GM12874 (cell line): Measurements from ENCODE around the gene SLC35G2.

ENCODE experiments used
- TF ChIP-seq, protein P1 (sequence below): IDR thresholded peaks from 2 replicates; pipeline ENCODE4 v1.5.1; 2011; ENCODE audit warnings: low read depth, mild to moderate bottlenecking, control low read depth, low read length, moderate library complexity; ENCODE audit not compliant: insufficient read depth

SLC35G2 gene

DNA sequence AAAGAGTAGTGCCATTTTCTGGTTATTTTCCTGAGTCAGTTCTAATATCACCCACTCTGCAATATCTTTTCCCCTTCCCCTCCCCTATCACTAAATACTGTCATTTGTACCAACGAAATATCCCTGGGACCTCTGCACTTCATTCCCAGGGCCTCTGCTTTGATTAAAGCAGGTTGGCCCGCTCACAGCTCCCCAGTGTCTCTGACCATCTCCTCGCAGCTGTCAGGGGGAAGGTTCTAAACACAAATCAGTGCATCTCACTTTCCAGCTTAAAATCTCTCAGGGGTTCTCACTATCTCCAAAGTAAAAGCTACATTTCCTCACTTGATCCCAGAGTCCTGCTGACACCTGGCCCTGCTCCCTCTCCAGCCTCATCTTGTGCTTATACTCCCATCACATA, 28.1 kb upstream of the SLC35G2 start:
- TF ChIP-seq, protein P1, sequence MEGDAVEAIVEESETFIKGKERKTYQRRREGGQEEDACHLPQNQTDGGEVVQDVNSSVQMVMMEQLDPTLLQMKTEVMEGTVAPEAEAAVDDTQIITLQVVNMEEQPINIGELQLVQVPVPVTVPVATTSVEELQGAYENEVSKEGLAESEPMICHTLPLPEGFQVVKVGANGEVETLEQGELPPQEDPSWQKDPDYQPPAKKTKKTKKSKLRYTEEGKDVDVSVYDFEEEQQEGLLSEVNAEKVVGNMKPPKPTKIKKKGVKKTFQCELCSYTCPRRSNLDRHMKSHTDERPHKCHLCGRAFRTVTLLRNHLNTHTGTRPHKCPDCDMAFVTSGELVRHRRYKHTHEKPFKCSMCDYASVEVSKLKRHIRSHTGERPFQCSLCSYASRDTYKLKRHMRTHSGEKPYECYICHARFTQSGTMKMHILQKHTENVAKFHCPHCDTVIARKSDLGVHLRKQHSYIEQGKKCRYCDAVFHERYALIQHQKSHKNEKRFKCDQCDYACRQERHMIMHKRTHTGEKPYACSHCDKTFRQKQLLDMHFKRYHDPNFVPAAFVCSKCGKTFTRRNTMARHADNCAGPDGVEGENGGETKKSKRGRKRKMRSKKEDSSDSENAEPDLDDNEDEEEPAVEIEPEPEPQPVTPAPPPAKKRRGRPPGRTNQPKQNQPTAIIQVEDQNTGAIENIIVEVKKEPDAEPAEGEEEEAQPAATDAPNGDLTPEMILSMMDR = no peak

DNA sequence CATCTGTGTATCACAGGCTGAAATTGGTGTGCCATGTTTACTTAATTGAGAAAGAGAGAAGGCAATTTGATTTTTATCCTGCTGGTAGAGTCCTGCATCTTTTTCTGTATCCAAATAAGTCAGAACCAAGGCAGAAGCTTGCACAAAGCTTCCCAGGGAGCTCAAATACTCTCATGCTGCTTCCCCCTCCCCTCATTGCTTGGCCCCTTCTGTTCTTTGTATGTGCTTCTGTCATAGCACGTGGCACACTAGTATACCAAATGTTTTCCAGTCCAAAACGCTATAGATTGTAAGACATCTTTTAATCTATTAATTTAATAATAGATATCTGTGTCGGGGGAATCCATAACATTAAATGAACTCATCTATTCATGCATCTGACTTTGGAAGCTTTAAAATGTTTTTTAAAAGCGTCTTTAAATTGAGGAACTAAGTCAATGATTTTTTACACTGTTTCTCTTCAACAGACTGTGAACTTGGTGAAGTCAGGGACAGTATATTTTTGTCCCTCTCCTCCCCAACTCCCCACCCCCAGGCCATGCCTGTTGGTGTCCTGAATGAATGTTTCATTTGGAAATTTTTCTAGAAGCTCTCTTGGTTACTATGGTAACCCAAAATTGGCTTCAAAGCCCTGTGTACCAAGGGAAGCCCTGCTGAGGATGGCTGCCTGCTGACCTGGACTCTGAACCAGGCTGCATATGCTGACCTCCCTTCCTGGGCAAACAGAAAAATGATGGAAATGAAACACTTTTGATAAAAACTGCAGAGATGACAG, 26.2 kb upstream of the SLC35G2 start:
- TF ChIP-seq, protein P1 = no peak

DNA sequence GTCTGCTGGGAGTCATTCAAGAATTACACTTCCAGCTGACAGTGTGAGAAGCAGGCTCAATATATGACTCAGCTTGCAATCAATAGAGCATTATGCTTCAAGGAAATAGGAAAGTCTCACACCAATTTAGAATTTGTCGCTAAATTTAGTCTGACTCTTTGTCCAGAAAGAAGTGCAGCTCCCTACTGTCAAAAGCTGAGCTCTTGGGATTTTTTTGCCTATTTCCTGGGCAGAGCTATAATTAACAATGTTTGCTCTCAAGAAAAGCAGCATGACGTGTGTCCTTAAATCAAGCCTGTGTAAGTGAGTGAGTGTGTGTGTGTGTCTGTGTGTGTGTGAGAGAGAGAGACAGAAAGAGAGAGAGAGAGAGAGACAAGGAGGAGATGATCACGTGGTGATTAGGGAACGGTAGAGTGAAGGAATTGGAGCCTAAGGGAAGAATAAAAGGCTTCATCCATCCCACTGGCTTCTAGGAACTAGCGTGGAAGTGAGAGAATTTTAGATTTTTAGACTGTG, 16.4 kb upstream of the SLC35G2 start:
- TF ChIP-seq, protein P1 = no peak

DNA sequence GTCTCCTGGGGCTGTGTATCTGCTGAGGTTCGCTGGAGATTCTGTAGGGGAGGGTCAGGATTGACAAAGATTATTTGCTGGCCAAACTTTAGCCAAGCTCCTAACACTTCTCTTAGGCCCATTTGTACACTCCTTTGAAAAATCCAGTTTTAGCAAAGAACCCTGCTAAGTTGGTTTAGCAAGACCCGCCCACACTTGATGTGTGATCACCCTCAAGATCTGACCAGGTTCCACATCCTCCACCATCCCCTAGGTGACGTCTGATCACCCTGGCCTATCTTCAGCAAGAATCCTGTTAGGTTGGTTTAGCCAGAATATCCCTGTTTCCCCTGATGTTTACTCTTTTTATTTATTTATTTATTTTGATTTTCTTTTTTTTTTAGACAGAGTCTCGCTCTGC, 14.8 kb upstream of the SLC35G2 start:
- TF ChIP-seq, protein P1 = no peak

DNA sequence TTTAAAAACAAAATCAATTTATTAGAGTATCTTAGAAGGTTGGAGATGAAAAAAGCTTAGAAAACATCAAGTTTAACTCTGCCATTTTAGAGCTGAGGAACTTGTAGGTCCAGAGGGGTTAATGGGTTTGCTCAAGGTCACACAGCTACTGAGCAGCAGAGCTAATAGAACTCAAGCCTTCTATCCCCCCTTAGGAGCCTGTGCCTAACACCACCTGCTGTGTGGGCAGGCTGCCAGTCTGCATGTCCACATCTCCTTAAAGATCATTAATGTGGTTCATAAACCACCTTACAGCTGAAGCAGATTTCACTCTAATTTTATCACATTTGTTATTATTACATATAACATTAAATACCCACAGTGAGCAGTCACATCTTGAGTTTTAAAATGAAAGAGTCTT, 14.1 kb upstream of the SLC35G2 start:
- TF ChIP-seq, protein P1 = no peak

DNA sequence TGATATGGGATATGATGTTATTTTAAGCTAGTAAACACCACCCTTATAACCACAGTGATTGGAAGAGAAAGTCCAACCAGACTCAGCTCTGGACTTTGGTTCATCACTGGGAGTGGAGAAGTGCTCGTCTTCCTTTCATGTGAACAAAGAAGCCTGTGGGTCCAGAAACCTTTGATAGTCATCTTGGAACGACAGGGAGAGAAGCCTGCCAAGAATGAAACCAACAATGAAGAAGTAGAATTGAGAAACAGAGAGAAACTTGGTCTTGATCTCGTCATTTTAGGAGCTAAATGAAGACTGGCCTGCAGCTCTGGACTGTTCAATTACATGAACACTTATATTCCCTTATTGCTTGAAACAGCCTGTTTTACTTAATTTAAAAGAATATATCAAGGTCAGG, 13.1 kb upstream of the SLC35G2 start:
- TF ChIP-seq, protein P1 = no peak

DNA sequence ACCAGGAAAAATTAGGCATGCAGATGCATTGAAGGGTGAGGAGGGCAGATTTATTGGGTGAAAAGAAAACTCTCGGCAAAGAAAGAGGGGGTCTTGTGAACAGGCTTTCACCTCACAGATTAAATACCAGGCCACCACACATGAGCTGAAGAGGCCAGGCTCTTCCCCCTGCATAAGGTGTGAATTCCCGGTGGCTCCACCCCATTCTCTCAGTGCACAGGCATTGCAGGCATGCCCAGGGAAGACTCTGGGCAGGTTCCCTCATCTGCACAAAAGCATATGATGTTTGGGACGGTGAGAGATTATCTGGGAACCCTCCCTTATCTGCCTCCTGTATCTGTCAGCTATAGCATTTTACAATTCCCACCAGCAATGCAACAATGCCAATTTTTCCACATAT, 7.2 kb upstream of the SLC35G2 start:
- TF ChIP-seq, protein P1 = no peak
